SW 1271 (cell line): ENCODE data around the gene LRMDA.
"Not testable (repeated sequence)": the region's sequence is repeated elsewhere in the genome, so short reads cannot be mapped to it uniquely, and the experiment has no call there.

Source experiments
- DNase-seq, 2 experiments: peaks; one replicate each; lab custom pipeline; 2025; lab: John Stamatoyannopoulos, UW

The LRMDA gene

GRCh38 chr10:75589895-75590654, 158.7 kb downstream of the LRMDA start:
- DNase-seq: no peak

GRCh38 chr10:75592151-75592787, 160.8 kb downstream of the LRMDA start:
- DNase-seq: no peak

GRCh38 chr10:75592791-75593643, 161.6 kb downstream of the LRMDA start:
- no peak for DNase-seq

GRCh38 chr10:75593692-75594556, 162.5 kb downstream of the LRMDA start:
- no peak for DNase-seq

- no peak for DNase-seq
Measured at GRCh38 chr10:75596930-75597620, 165.7 kb downstream of the LRMDA start.

- DNase-seq: no peak
Measured at GRCh38 chr10:75597773-75598440, 166.5 kb downstream of the LRMDA start.

GRCh38 chr10:75598998-75599397, 167.6 kb downstream of the LRMDA start:
- no peak for DNase-seq

GRCh38 chr10:75599875-75600648, 168.6 kb downstream of the LRMDA start:
- DNase-seq: no peak

GRCh38 chr10:75600833-75601232, 169.4 kb downstream of the LRMDA start:
- DNase-seq: no peak

GRCh38 chr10:75602341-75602740, 170.9 kb downstream of the LRMDA start:
- DNase-seq: no peak

- DNase-seq: no peak
Measured at GRCh38 chr10:75605096-75605495, 173.7 kb downstream of the LRMDA start.

GRCh38 chr10:75605795-75606194, 174.4 kb downstream of the LRMDA start:
- not testable (repeated sequence) for DNase-seq

GRCh38 chr10:75606203-75606779, 174.9 kb downstream of the LRMDA start:
- DNase-seq: no peak

GRCh38 chr10:75607576-75607975, 176.2 kb downstream of the LRMDA start:
- no peak for DNase-seq

GRCh38 chr10:75610183-75610582, 178.8 kb downstream of the LRMDA start:
- DNase-seq: no peak

- DNase-seq: no peak
Measured at GRCh38 chr10:75611172-75611992, 180.0 kb downstream of the LRMDA start.

- DNase-seq: no peak
Measured at GRCh38 chr10:75611993-75612372, 180.6 kb downstream of the LRMDA start.

GRCh38 chr10:75612904-75613684, 181.7 kb downstream of the LRMDA start:
- no peak for DNase-seq
